Bronchial epithelial cell (primary cell): Measurements from ENCODE around the gene TMEM98. TPM values are rescaled to one million over a fixed set of nuclear protein-coding genes. Genes with fewer than 3 reads are reported as not detected.

Experiments used
- DNase-seq: peaks from one replicate; pipeline ENCODE4 v3.0.0-alpha.2; 2010; ENCODE audit warnings: low read depth
- FAIRE-seq: peaks from 2 replicates; lab custom pipeline; 2011; peaks lifted over from hg19 to GRCh38; lab: Jason Lieb, UNC
- H3K27me3 ChIP-seq: 2 replicates; pipeline ENCODE4 v1.5.1; 2011; ENCODE audit warnings: low read length; ENCODE audit not compliant: control insufficient read depth, insufficient read depth
- H3K36me3 ChIP-seq: 2 replicates; pipeline ENCODE4 v1.5.1; 2011; ENCODE audit warnings: low read length; ENCODE audit not compliant: control insufficient read depth, insufficient read depth
- H3K4me3 ChIP-seq: 2 replicates; pipeline ENCODE4 v1.5.1; 2011; ENCODE audit warnings: mild to moderate bottlenecking, low read depth, low read length, control low read depth
- total RNA-seq: library from RNA; depleted of rRNA; stranded (reverse); fragments of >200 nt; gene quantifications from 2 replicates; pipeline ENCODE4 v1.2.1, GENCODE V29; 2014
- TF ChIP-seq, protein P1 (sequence below): IDR thresholded peaks from 2 replicates; pipeline ENCODE4 v1.5.1; 2011; ENCODE audit warnings: mild to moderate bottlenecking, moderate library complexity, low read length, control low read depth, inconsistent platforms; ENCODE audit not compliant: insufficient read depth, severe bottlenecking

The TMEM98 gene
- total RNA-seq, 1 donor from 2014 or later, result 22.4 TPM

DNA sequence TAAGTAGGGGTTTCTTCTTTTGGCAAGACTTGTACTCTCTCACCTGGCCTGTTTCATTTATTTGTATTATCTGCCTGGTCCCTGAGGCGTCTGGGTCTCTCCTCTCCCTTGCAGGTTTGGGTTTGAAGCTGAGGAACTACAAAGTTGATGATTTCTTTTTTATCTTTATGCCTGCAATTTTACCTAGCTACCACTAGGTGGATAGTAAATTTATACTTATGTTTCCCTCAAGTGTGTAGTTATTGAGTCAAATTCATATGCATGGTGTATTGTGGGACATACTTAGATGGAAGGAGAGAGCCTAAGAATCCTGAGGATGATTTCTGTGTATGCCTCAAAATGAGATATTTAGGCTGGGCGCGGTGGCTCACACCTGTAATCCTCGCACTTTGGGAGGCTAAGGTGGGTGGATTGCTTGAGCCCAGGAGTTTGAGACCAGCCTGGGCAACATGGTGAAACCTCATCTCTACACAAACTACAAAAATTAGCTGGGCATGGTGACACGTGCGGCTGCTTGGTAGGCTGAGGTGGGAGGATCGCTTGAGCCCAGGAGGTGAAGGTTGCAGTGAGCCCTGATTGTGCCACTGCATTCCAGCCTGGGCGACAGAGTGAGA, 13.6 kb downstream of the TMEM98 start:
- TF ChIP-seq, protein P1, sequence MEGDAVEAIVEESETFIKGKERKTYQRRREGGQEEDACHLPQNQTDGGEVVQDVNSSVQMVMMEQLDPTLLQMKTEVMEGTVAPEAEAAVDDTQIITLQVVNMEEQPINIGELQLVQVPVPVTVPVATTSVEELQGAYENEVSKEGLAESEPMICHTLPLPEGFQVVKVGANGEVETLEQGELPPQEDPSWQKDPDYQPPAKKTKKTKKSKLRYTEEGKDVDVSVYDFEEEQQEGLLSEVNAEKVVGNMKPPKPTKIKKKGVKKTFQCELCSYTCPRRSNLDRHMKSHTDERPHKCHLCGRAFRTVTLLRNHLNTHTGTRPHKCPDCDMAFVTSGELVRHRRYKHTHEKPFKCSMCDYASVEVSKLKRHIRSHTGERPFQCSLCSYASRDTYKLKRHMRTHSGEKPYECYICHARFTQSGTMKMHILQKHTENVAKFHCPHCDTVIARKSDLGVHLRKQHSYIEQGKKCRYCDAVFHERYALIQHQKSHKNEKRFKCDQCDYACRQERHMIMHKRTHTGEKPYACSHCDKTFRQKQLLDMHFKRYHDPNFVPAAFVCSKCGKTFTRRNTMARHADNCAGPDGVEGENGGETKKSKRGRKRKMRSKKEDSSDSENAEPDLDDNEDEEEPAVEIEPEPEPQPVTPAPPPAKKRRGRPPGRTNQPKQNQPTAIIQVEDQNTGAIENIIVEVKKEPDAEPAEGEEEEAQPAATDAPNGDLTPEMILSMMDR, result no peak

DNA sequence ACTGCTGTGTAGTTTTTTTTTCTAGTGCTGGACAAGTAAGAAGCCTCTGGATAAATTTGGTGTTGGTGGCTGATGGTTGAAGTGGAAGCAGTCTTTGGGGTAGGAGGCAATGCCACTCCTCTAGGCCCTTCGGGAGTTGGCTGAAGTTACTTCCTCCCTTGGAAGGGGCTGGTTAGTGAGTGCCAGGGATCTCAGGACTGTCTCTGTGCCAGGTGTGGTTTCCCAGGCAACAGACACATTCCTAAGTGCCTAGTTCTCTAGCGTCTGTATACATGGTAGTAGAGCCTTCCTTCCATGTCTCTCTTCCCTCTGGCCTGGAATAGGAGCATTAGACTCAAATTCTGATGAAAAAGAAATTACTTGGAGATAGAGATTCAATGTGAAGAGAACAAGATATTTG, 15.3 kb downstream of the TMEM98 start:
- peak; percentile 46 for DNase-seq
- Histone ChIP-seq H3K4me3 (no peak overlapping the region), H3K36me3 (no peaks in the 10 kb centered on the region), H3K27me3 (no peaks in the 10 kb centered on the region)
- TF ChIP-seq, protein P1, result no peak
- no peak for FAIRE-seq

More for the DNA sequence above, 13.6 kb downstream of the TMEM98 start:
- Histone ChIP-seq H3K27me3 (no peaks in the 10 kb centered on the region), H3K36me3 (peaks cover under 1% of the 10 kb centered on the region), H3K4me3 (no peak overlapping the region)
- no peak for DNase-seq
- no peak for FAIRE-seq

- TF ChIP-seq, protein P1, result no peak
- H3K27me3 ChIP-seq, result no peaks in the 10 kb centered on the region
- DNase-seq (peak; percentile 75), FAIRE-seq (no peak)
- H3K4me3 ChIP-seq, result no peak overlapping the region
- no peaks in the 10 kb centered on the region for H3K36me3 ChIP-seq
These were observed 15.8 kb downstream of the TMEM98 start for GRCh38 chr17:32943647-32944191.

DNA sequence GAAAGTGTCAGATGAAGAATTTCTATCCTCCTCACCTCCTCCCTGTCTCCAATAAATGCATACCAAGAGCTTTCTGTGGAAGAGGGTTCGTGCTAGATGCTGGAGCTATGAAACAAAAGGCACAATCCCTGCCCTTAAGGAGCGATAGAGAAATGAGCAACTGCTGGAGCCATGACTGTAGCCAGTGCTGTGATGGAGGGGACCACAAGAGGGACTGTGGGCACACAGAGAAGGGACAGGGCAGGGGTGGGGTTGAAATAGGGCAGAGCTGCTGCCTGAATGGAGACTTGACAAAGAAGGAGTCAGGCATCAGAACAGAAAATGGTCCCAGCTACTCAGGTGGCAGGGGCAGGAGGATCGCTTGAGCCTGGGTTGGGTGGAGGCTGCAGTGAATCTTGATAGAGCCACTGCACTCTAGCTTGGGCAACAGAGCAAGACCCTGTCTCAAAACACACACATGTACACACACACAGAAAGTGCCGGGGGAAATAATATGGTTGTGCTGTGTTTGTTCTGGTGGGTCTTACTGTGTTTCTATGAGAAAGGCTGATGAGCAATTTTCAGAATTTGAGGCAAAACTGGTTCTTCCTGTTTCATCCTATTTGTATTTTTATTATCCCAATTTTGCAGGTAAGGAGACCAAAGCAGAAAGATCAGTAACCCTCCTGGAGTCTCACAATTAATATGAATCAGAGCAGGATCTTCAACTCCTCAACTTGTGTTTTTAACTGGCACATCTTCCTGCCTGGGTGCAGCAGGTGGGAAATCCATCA, 16.5 kb downstream of the TMEM98 start:
- H3K4me3 ChIP-seq, result no peak overlapping the region
- no peaks in the 10 kb centered on the region for H3K27me3 ChIP-seq
- H3K36me3 ChIP-seq, result no peaks in the 10 kb centered on the region
- FAIRE-seq, result peak; percentile 18
- TF ChIP-seq, protein P1, result no peak
- DNase-seq, result peak; percentile 60

GRCh38 chr17:32946375-32947135, 18.6 kb downstream of the TMEM98 start:
- H3K27me3 ChIP-seq, result no peaks in the 10 kb centered on the region
- FAIRE-seq, result no peak
- no peak overlapping the region for H3K4me3 ChIP-seq
- H3K36me3 ChIP-seq, result no peaks in the 10 kb centered on the region
- TF ChIP-seq, protein P1, result no peak
- DNase-seq, result no peak
